Stimulated activated naive B cell treated with anti-CD40 and anti-IgM and Interleukin-4, amounts not matched to agents 10 μg/mL and 1 μg/mL and 100 μg/mL, for 72 hours (primary cell): ENCODE data around the gene PER1.

Experiments
- ATAC-seq, 2 donors: fragments of 150-1000 bp; cut with Tn5 transposase; replicated peaks; 2 replicates each; pipeline ENCODE4 v1.10.0; 2021; ENCODE audit warnings: moderate library complexity in 1 of 2
- DNase-seq: peaks from one replicate; pipeline ENCODE4 v3.0.0; 2021
- H3K27ac Mint-ChIP-seq: one replicate; pipeline ENCODE4 v1.8.0; 2022; ENCODE audit warnings: mild to moderate bottlenecking, mixed read lengths
- H3K27me3 Mint-ChIP-seq, 2 donors: one replicate each; pipeline ENCODE4 v1.8.0; 2022; ENCODE audit warnings: mixed read lengths in 2 of 2
- H3K36me3 Mint-ChIP-seq, 2 donors: one replicate each; pipeline ENCODE4 v1.8.0; 2022; ENCODE audit warnings: mixed read lengths in 2 of 2, mild to moderate bottlenecking in 1 of 2
- H3K4me1 Mint-ChIP-seq, 2 donors: one replicate each; pipeline ENCODE4 v1.8.0; 2022; ENCODE audit warnings: mixed read lengths in 2 of 2, mild to moderate bottlenecking in 1 of 2
- H3K4me3 Mint-ChIP-seq, 2 donors: one replicate each; pipeline ENCODE4 v1.8.0; 2022; ENCODE audit warnings: mild to moderate bottlenecking in 2 of 2, mixed read lengths in 2 of 2, moderate library complexity in 1 of 2
- H3K9me3 Mint-ChIP-seq, 2 donors: one replicate each; pipeline ENCODE4 v1.8.0; 2022; ENCODE audit warnings: mixed read lengths in 2 of 2, mild to moderate bottlenecking in 1 of 2

The PER1 gene, protein sequence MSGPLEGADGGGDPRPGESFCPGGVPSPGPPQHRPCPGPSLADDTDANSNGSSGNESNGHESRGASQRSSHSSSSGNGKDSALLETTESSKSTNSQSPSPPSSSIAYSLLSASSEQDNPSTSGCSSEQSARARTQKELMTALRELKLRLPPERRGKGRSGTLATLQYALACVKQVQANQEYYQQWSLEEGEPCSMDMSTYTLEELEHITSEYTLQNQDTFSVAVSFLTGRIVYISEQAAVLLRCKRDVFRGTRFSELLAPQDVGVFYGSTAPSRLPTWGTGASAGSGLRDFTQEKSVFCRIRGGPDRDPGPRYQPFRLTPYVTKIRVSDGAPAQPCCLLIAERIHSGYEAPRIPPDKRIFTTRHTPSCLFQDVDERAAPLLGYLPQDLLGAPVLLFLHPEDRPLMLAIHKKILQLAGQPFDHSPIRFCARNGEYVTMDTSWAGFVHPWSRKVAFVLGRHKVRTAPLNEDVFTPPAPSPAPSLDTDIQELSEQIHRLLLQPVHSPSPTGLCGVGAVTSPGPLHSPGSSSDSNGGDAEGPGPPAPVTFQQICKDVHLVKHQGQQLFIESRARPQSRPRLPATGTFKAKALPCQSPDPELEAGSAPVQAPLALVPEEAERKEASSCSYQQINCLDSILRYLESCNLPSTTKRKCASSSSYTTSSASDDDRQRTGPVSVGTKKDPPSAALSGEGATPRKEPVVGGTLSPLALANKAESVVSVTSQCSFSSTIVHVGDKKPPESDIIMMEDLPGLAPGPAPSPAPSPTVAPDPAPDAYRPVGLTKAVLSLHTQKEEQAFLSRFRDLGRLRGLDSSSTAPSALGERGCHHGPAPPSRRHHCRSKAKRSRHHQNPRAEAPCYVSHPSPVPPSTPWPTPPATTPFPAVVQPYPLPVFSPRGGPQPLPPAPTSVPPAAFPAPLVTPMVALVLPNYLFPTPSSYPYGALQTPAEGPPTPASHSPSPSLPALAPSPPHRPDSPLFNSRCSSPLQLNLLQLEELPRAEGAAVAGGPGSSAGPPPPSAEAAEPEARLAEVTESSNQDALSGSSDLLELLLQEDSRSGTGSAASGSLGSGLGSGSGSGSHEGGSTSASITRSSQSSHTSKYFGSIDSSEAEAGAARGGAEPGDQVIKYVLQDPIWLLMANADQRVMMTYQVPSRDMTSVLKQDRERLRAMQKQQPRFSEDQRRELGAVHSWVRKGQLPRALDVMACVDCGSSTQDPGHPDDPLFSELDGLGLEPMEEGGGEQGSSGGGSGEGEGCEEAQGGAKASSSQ (N-terminal part only)

GRCh38 chr17:8152112-8152775, at the start of gene PER1:
TSS of gene PER1 (minus strand) at chr17:8152404. CDS start at chr17:8150706, 1,698 bp downstream.
- no peaks in the 10 kb centered on the region for H3K27me3 Mint-ChIP-seq
- peak within 1 kb of the TSS; percentile 94 for H3K27ac Mint-ChIP-seq
- H3K4me3 Mint-ChIP-seq = peak within 1 kb of the TSS; percentile 90 to 92
- ATAC-seq (peak; percentile 28 to 34), DNase-seq (peak; percentile 85)
- H3K4me1 Mint-ChIP-seq = peaks cover 0 to 33% of the 10 kb centered on the region in 2 donors
- peaks cover 21 to 33% of the 10 kb centered on the region in 2 donors for H3K36me3 Mint-ChIP-seq
- H3K9me3 Mint-ChIP-seq = no peaks in the 10 kb centered on the region

DNA sequence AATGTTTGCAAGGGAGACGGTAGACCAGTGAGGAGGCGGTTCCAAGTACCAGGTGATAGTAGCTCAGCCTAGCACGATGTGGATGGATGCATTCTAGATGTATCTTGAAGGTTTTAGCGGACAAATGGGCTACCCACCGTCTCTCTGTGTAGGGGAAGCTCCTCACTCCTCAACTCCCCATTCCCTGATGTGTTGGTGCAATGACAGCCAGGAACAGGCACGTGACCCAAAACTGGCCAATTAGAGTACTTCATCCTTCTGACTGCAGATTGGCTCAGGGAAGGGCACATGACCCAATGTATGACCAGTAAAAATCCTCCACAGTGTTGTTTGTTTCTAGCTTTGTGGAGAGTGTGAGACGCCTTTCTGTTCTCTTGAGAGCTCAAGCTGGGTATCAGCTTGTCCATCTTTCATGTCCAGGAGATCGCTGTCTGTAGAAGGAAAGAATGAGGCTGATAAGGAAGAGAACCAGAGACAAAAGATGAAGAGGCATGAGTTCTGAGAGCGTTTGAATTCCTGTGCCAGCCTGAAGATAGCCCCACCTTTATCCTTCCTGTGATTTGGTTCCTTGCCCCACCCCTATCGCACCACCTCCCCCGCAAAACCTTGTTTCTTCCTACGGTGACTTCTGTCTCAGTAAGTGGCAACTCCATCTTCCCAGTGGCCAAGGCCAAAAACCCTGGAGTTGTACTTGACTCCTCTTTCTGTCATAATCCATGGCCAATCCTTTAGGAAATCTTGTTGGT, 40.0 kb upstream of the PER1 start:
- H3K27me3 Mint-ChIP-seq = no peaks in the 10 kb centered on the region
- no peak overlapping the region for H3K4me3 Mint-ChIP-seq
- DNase-seq (peak; percentile 47), ATAC-seq (peak; percentile 7 to 19)
- no peaks in the 10 kb centered on the region for H3K36me3 Mint-ChIP-seq
- peaks cover 16 to 22% of the 10 kb centered on the region in 2 donors for H3K4me1 Mint-ChIP-seq
- H3K9me3 Mint-ChIP-seq = no peaks in the 10 kb centered on the region
- H3K27ac Mint-ChIP-seq = no peak overlapping the region

DNA sequence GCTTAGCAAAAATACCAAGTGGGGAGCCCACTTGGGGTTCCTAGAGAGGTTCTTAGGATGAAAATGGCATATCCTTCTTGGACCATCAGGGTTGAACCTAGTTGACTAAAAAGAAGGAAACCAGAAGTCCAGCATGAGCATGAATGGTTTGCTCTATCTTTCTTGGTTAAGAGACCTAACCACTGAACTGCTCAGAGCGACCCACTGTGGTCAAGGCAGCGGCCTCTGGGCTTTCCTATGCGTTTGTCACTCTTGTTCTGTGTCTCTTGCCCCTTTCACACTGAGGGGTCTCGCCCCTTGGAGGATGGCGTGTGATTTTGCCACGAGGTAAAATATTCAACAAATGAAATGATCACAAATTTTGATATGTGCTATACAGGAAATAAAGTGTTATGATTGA, 38.3 kb upstream of the PER1 start:
- H3K9me3 Mint-ChIP-seq = no peaks in the 10 kb centered on the region
- ATAC-seq = no peak
- peak overlapping the region; percentile 99 for H3K27ac Mint-ChIP-seq
- H3K4me1 Mint-ChIP-seq = peaks cover 8 to 9% of the 10 kb centered on the region in 2 donors
- no peak overlapping the region for H3K4me3 Mint-ChIP-seq
- no peak for DNase-seq
- no peaks in the 10 kb centered on the region for H3K36me3 Mint-ChIP-seq
- H3K27me3 Mint-ChIP-seq = no peaks in the 10 kb centered on the region

- H3K9me3 Mint-ChIP-seq = no peaks in the 10 kb centered on the region
- ATAC-seq (peak; percentile 69 to 74), DNase-seq (peak; percentile 95)
- no peaks in the 10 kb centered on the region for H3K36me3 Mint-ChIP-seq
- no peaks in the 10 kb centered on the region for H3K27me3 Mint-ChIP-seq
- peaks cover 8 to 9% of the 10 kb centered on the region in 2 donors for H3K4me1 Mint-ChIP-seq
- peak within 1 kb of the TSS; percentile 99 for H3K27ac Mint-ChIP-seq
- no peak within 1 kb of the TSS for H3K4me3 Mint-ChIP-seq
Measured at GRCh38 chr17:8189711-8190477, 37.7 kb upstream of the PER1 start, which contains the start of gene BORCS6. TSS of gene BORCS6 (minus strand) at chr17:8190180. CDS start at chr17:8190140, 40 bp downstream.

GRCh38 chr17:8189041-8189710, 37.0 kb upstream of the PER1 start:
- Mint-ChIP-seq H3K36me3 (no peaks in the 10 kb centered on the region), H3K27me3 (no peaks in the 10 kb centered on the region), H3K4me1 (peaks cover 8 to 14% of the 10 kb centered on the region in 2 donors), H3K9me3 (no peaks in the 10 kb centered on the region), H3K27ac (peak overlapping the region; percentile 99), H3K4me3 (no peak overlapping the region)
- DNase-seq = peak; percentile 31
- no peak for ATAC-seq

DNA sequence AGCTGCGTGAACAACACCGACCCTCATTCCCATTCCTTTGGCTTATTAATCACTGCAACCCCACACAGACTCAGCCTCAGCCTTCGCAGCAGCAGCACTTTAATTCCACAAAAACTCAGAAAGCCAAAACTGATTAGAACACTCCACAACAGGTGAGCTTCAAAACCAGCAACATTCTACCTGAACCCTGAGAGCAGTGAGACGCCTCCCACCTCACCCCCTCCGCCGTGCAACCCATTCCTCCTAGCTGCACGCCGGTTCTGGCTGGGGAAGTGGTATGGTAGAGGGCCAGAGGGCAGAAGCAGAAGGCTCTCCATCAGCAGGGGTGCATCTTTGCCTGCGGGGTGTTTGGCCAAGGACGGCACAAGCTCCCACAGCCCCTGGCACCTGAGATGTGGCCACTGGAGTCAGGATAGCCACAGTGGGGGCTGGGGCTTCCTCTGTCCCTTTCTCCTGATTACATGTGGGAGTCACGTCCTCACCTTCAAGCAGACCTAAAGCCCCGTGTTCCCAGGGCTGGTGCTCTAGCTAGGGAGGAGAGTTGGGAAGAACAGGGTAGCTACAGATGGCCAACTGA, 36.1 kb upstream of the PER1 start:
- no peak for ATAC-seq
- Mint-ChIP-seq H3K9me3 (no peaks in the 10 kb centered on the region), H3K27ac (no peak overlapping the region), H3K4me1 (peaks cover 11 to 20% of the 10 kb centered on the region in 2 donors), H3K4me3 (no peak overlapping the region), H3K27me3 (no peaks in the 10 kb centered on the region), H3K36me3 (no peaks in the 10 kb centered on the region)
- DNase-seq = no peak

DNA sequence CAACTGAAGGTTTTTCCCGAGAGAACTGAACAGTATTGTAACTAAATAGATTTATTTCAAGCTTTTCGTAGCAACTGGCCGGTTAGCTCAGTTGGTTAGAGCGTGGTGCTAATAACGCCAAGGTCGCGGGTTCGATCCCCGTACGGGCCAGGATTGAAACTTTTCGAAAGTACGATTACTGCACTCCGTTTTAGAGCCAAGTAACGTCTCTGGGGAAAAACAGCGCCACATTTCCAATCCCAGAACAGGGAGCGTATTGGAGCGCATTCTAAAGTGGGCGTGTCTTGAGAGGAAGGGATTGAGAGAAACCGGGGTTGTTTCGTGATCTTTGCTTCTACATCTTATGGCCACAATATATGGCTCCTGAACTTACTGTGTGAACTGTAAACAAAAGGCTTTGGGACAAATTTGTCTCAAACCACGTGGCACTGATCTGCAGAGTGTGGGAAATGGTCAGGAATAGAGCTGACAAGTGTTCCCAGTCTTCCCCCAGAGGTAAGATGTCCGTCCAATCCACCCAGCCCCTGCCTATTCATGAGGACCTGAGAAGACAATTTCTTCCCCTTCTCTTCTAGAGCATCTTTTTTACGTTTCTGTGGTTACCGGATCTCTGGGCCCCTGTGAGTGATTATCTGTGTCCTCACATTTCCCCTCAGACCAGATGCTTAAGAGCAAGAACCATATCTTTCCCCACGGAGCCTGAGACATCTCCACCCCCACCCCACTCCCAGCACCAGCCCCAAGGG, 35.5 kb upstream of the PER1 start:
- no peak overlapping the region for H3K4me3 Mint-ChIP-seq
- ATAC-seq = peak; percentile 31 to 35

GRCh38 chr17:8186787-8187516, 34.7 kb upstream of the PER1 start:
- no peaks in the 10 kb centered on the region for H3K36me3 Mint-ChIP-seq
- ATAC-seq = peak; percentile 52 to 60
- peak; percentile 93 for DNase-seq

More for the DNA sequence above, 35.5 kb upstream of the PER1 start:
- H3K4me1 Mint-ChIP-seq = peaks cover 11 to 20% of the 10 kb centered on the region in 2 donors
- H3K27me3 Mint-ChIP-seq = no peaks in the 10 kb centered on the region
- no peaks in the 10 kb centered on the region for H3K9me3 Mint-ChIP-seq
- no peaks in the 10 kb centered on the region for H3K36me3 Mint-ChIP-seq
- peak; percentile 88 for DNase-seq
- H3K27ac Mint-ChIP-seq = no peak overlapping the region

GRCh38 chr17:8186446-8186786, 34.2 kb upstream of the PER1 start:
- no peak for DNase-seq
- Mint-ChIP-seq H3K36me3 (no peaks in the 10 kb centered on the region), H3K4me1 (peaks cover 13 to 26% of the 10 kb centered on the region in 2 donors), H3K27ac (no peak overlapping the region), H3K9me3 (no peaks in the 10 kb centered on the region), H3K27me3 (no peaks in the 10 kb centered on the region), H3K4me3 (no peak overlapping the region)
- ATAC-seq = peak; percentile 14 to 19

More at GRCh38 chr17:8186787-8187516, 34.7 kb upstream of the PER1 start:
- no peaks in the 10 kb centered on the region for H3K27me3 Mint-ChIP-seq
- H3K4me1 Mint-ChIP-seq = peaks cover 12 to 23% of the 10 kb centered on the region in 2 donors
- H3K9me3 Mint-ChIP-seq = no peaks in the 10 kb centered on the region
- H3K4me3 Mint-ChIP-seq = no peak overlapping the region
- no peak overlapping the region for H3K27ac Mint-ChIP-seq

GRCh38 chr17:8185582-8186445, 33.6 kb upstream of the PER1 start:
- H3K4me1 Mint-ChIP-seq = peaks cover 10 to 29% of the 10 kb centered on the region in 2 donors
- DNase-seq = peak; percentile 82
- H3K9me3 Mint-ChIP-seq = no peaks in the 10 kb centered on the region

More at GRCh38 chr17:8185582-8186445, 33.6 kb upstream of the PER1 start:
- Mint-ChIP-seq H3K36me3 (no peaks in the 10 kb centered on the region), H3K27me3 (no peaks in the 10 kb centered on the region), H3K27ac (no peak overlapping the region), H3K4me3 (no peak overlapping the region)
- peak; percentile 18 to 31 for ATAC-seq
